BJ (cell line): ENCODE measurements around the gene PRKAG2. TPM values are rescaled to one million over a fixed set of nuclear protein-coding genes. Genes with fewer than 3 reads are reported as not detected.

ENCODE experiments used
- CTCF ChIA-PET: fragments of 350-600 bp; formaldehyde crosslinking; extraction: SDS; loops from one replicate; lab custom pipeline; 2021; ENCODE audit warnings: antibody characterized with exemption, inconsistent platforms; lab: Yijun Ruan, JAX
- POLR2A ChIA-PET: fragments of 300-600 bp; sonication (Branson Sonifier 250); formaldehyde crosslinking; extraction: SDS; loops from one replicate; lab custom pipeline; 2021; ENCODE audit warnings: antibody characterized with exemption; lab: Charles Lee
- DNase-seq: peaks from one replicate; pipeline ENCODE4 v3.0.0-alpha.2; 2011; ENCODE audit warnings: low read depth
- H3K27me3 ChIP-seq: 2 replicates; pipeline ENCODE4 v1.6.0; 2011; ENCODE audit warnings: low read length; ENCODE audit not compliant: control insufficient read depth, insufficient read depth
- H3K36me3 ChIP-seq: 2 replicates; pipeline ENCODE4 v1.5.1; 2011; ENCODE audit warnings: low read length; ENCODE audit not compliant: control insufficient read depth, insufficient read depth
- H3K4me3 ChIP-seq: 2 replicates; pipeline ENCODE4 v1.5.1; 2011; ENCODE audit warnings: low read depth, mild to moderate bottlenecking, control low read depth, low read length
- CTCF ChIP-seq: IDR thresholded peaks from 2 replicates; pipeline ENCODE4 v1.5.1; 2011; ENCODE audit warnings: low read depth, mild to moderate bottlenecking, control low read depth, inconsistent platforms, low read length, moderate library complexity; ENCODE audit not compliant: insufficient read depth
- polyA plus RNA-seq: library from polyadenylated mRNA; depleted of rRNA; stranded (reverse); fragments of >200 nt; gene quantifications from 2 replicates; pipeline ENCODE4 v1.2.3, GENCODE V29; 2011

PRKAG2 gene
- polyA plus RNA-seq, 1 experiment = 11.3 TPM

DNA sequence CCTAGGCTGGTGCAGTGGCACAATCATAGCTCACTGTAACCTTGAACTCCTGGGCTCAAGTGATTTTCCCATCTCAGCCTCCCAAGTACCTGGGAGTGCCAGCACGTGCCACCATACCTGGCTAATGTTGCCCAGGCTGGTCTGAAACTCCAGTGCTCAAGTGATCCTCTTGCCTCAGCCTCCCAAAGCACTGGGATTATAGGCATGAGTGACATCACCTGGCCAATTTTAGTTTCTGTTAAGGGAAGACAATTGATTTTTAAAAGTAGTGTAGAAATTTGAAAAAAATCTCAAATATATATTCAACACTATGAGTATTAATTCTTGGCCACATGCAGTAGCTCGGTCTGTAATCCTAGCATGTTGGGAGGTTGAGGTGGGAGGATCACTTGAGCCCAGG is 235.3 kb downstream of the PRKAG2 start:
- no peak for DNase-seq
- Histone ChIP-seq H3K4me3 (no peak overlapping the region), H3K27me3 (no peaks in the 10 kb centered on the region), H3K36me3 (no peaks in the 10 kb centered on the region)
- ChIA-PET POLR2A (no interaction called here), CTCF (interaction anchor here (1.2 to 3.4 kb wide), 2 partner anchors 8 to 193 kb away, joined by 3 to 11 read pairs; no protein-coding TSS in a partner anchor)
- no peak for TF ChIP-seq CTCF

- Histone ChIP-seq H3K27me3 (no peaks in the 10 kb centered on the region), H3K4me3 (no peak overlapping the region), H3K36me3 (no peaks in the 10 kb centered on the region)
- ChIA-PET CTCF (interaction anchor here (0.7 to 1.3 kb wide), 2 partner anchors 69 to 113 kb away, joined by 4 read pairs; no protein-coding TSS in a partner anchor), POLR2A (no interaction called here)
- no peak for DNase-seq
- no peak for TF ChIP-seq CTCF
Measured at GRCh38 chr7:151637781-151638261, 239.1 kb downstream of the PRKAG2 start.

DNA sequence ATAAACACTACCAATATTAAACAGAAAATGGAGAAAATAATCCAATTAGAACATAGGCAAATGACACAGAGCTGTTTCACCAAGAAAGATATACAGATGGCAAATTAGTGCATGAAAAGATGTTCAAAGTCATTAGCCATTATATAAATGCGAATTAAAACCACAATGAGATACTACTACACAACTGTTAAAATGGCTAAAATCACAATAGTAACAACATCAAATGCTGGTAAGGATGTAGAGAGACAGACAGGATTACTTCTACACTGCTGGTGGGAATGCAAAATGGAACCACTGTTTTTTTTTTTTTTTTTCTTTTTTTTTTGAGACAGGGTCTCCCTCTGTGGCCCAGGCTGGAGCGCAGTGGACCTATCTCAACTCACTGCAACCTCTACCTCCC is 242.3 kb downstream of the PRKAG2 start:
- TF ChIP-seq CTCF = no peak
- no peaks in the 10 kb centered on the region for H3K36me3 ChIP-seq
- CTCF ChIA-PET = interaction anchor here (1.2 to 2.8 kb wide), 6 partner anchors 8 to 127 kb away, joined by 3 to 11 read pairs (median 4); no protein-coding TSS in a partner anchor
- H3K4me3 ChIP-seq = no peak overlapping the region
- POLR2A ChIA-PET = no interaction called here
- no peak for DNase-seq
- no peaks in the 10 kb centered on the region for H3K27me3 ChIP-seq

- TF ChIP-seq CTCF = no peak
- Histone ChIP-seq H3K4me3 (no peak overlapping the region), H3K36me3 (no peaks in the 10 kb centered on the region), H3K27me3 (no peaks in the 10 kb centered on the region)
- ChIA-PET POLR2A (no interaction called here), CTCF (interaction anchor here (1.2 to 4.8 kb wide), 14 partner anchors 9 to 128 kb away, joined by 3 to 29 read pairs (median 5); no protein-coding TSS in a partner anchor)
- no peak for DNase-seq
Measured at GRCh38 chr7:151633516-151633812, 243.5 kb downstream of the PRKAG2 start.

GRCh38 chr7:151632750-151633515 is 244.0 kb downstream of the PRKAG2 start:
- peak overlapping the region; percentile 73 for H3K4me3 ChIP-seq
- TF ChIP-seq CTCF = no peak
- POLR2A ChIA-PET = no interaction called here
- CTCF ChIA-PET = interaction anchor here (0.6 to 4.8 kb wide), 26 partner anchors 9 to 312 kb away, joined by 3 to 29 read pairs (median 4); no protein-coding TSS in a partner anchor
- no peaks in the 10 kb centered on the region for H3K27me3 ChIP-seq
- H3K36me3 ChIP-seq = no peaks in the 10 kb centered on the region
- DNase-seq = no peak
